ENCODE data around the gene XPO6. TPM values are rescaled to one million over a fixed set of nuclear protein-coding genes. Genes with fewer than 3 reads are reported as not detected.
A peak's percentile ranks its signal among the peaks of the same experiment; 100 is the strongest.

XPO6 gene
- total and polyA plus RNA-seq, 12 donors = 61.1 to 194 (median 95.8) TPM

DNA sequence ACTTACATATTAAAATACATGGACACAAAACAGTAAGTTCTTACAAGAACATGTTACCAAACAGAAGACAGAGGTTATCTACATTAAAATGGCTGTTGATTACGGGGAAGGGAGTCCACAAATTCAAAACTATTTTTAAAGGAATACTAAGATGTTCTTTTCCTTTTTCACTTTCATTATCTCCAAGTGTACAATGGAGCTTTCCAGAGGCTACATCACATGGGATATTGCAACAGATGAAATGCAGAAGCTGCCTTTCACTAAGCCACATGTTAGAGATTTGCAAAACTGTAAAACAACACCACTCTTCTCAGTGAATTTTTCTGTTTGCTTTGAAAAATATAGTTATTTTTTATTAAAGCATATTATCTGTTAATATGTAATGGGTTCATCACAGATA is 53.6 kb downstream of the XPO6 start:
- peaks cover 0 to 19% of the 10 kb centered on the region in 2 donors for H3K36me3 ChIP-seq (replicated peaks in 1 of 2)
- no peaks in the 10 kb centered on the region for H3K9me3 ChIP-seq (replicated peaks in 1 of 3)
- peak overlapping the region in 3 of 5 donors; percentile 10 to 67 (median 66) for H3K27ac ChIP-seq
- 48 to 81% (median 70%) methylated on average over 1 of the region's 1 CpG for WGBS, 4 donors
- no peak for DNase-seq
- H3K27me3 ChIP-seq = no peaks in the 10 kb centered on the region
- peak overlapping the region in 1 of 4 donors; percentile 24 for H3K4me3 ChIP-seq
- peaks cover 0 to 23% of the 10 kb centered on the region in 2 donors for H3K4me1 ChIP-seq (replicated peaks in 1 of 2)
- TF ChIP-seq POLR2A (IDR thresholded peaks at IDR 0.05) = no peak
- TF ChIP-seq, protein P1, sequence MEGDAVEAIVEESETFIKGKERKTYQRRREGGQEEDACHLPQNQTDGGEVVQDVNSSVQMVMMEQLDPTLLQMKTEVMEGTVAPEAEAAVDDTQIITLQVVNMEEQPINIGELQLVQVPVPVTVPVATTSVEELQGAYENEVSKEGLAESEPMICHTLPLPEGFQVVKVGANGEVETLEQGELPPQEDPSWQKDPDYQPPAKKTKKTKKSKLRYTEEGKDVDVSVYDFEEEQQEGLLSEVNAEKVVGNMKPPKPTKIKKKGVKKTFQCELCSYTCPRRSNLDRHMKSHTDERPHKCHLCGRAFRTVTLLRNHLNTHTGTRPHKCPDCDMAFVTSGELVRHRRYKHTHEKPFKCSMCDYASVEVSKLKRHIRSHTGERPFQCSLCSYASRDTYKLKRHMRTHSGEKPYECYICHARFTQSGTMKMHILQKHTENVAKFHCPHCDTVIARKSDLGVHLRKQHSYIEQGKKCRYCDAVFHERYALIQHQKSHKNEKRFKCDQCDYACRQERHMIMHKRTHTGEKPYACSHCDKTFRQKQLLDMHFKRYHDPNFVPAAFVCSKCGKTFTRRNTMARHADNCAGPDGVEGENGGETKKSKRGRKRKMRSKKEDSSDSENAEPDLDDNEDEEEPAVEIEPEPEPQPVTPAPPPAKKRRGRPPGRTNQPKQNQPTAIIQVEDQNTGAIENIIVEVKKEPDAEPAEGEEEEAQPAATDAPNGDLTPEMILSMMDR (IDR thresholded peaks at IDR 0.05) = no peak
- intact Hi-C loops (cut with DNase I) = no loop called here

DNA sequence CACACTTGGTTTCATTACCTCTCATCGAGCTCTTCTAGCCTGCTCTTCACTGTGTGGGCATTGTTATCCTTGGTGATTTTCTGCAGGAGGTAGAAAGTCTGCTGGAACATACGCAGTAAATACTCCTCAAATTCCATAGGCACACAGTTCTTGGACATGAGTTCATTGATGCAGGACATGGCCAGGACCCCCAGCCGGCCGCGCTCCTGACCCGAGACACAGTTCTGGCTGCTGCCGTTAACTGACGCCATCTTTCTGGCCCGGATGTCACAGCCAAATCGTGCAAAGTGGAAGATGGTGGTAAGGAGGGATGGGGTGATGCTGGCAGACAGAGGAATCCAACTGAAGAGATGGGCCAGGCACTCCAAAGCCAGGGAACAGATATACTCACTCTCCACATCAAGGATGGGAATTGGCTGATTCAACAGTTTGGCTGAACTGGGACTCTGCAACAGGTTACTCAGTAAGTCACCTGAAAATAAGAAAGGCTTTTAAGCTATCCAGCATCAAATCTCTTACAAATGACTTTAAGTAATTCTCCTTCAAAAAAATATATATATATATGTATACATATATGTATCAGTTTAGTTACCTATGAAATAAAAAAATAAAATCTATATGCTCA is 55.6 kb downstream of the XPO6 start:
- 94 to 99% (median 97%) methylated on average over 10 of the region's 10 CpGs for WGBS, 4 donors
- Histone ChIP-seq H3K4me1 (replicated peaks in 1 of 2) (peaks cover 0 to 11% of the 10 kb centered on the region in 2 donors), H3K27ac (no peak overlapping the region), H3K27me3 (no peaks in the 10 kb centered on the region), H3K4me3 (no peak overlapping the region), H3K9me3 (replicated peaks in 1 of 3) (no peaks in the 10 kb centered on the region), H3K36me3 (replicated peaks in 1 of 2) (peaks cover 0 to 37% of the 10 kb centered on the region in 2 donors)
- DNase-seq = no peak
- TF ChIP-seq POLR2A (IDR thresholded peaks at IDR 0.05) = no peak
- TF ChIP-seq, protein P1 (IDR thresholded peaks at IDR 0.05) = no peak
- intact Hi-C loops (cut with DNase I) = no loop called here

DNA sequence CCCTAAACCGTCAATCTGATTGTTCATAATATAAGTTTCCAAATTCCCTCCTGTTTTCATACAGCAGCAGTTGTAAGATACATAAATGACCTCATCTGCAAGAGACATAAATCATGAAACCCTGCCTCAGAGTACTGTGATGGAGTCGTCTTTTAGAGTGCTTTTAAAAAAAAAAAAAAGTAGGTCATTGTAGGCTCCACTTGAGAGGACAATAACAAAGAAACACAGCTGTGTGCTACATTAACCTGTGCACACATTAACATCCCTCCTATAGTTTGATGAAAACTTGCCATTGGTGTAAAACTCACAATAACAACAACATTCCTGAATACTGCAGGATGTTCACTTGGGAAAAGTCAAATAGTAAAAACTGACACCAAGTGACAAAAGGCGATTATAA is 56.5 kb downstream of the XPO6 start:
- intact Hi-C loops (cut with DNase I) = no loop called here
- Histone ChIP-seq H3K4me3 (no peak overlapping the region), H3K9me3 (replicated peaks in 1 of 3) (no peaks in the 10 kb centered on the region), H3K27me3 (no peaks in the 10 kb centered on the region), H3K27ac (no peak overlapping the region), H3K36me3 (replicated peaks in 1 of 2) (peaks cover 0 to 38% of the 10 kb centered on the region in 2 donors), H3K4me1 (replicated peaks in 1 of 2) (peaks cover 0 to 11% of the 10 kb centered on the region in 2 donors)
- 49 to 55% (median 54%) methylated on average over 3 of the region's 3 CpGs for WGBS, 4 donors
- TF ChIP-seq, protein P1 (IDR thresholded peaks at IDR 0.05) = no peak
- TF ChIP-seq POLR2A (IDR thresholded peaks at IDR 0.05) = no peak
- no peak for DNase-seq

DNA sequence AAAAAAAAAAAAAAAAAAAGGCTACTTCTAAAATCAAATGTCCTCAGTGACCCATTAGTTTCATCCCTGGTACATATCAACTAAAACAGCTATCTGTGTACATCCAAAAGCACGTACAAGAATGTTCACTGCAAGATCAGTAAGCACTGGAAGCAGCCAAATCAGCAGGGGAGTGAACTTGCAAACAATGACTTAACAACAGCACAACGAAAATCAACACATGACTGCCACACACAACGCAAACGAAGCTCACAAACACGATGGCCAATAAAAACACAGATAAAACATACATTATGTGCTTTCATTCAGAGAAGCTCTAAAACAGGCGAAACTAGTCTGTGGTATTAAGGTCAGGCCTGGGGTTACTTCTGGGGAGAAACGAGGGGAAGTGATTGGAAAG is 60.6 kb downstream of the XPO6 start:
- intact Hi-C loops (cut with DNase I) = no loop called here
- peaks cover 0 to 32% of the 10 kb centered on the region in 2 donors for H3K36me3 ChIP-seq (replicated peaks in 1 of 2)
- no peak for DNase-seq
- H3K4me3 ChIP-seq = no peak overlapping the region
- H3K27me3 ChIP-seq = no peaks in the 10 kb centered on the region
- H3K9me3 ChIP-seq (replicated peaks in 1 of 3) = no peaks in the 10 kb centered on the region
- TF ChIP-seq POLR2A (IDR thresholded peaks at IDR 0.05) = no peak
- TF ChIP-seq, protein P1 (IDR thresholded peaks at IDR 0.05) = no peak
- no peak overlapping the region for H3K27ac ChIP-seq
- H3K4me1 ChIP-seq (replicated peaks in 1 of 2) = no peaks in the 10 kb centered on the region
- 80 to 86% (median 83%) methylated on average over 7 of the region's 7 CpGs for WGBS, 4 donors
